GM19238 (cell line): ENCODE measurements around the gene KIFBP.

Experiments used
- DNase-seq: peaks from one replicate; pipeline ENCODE4 v3.0.0; 2011; ENCODE audit warnings: low spot score; ENCODE audit not compliant: insufficient read length

The KIFBP gene

DNA sequence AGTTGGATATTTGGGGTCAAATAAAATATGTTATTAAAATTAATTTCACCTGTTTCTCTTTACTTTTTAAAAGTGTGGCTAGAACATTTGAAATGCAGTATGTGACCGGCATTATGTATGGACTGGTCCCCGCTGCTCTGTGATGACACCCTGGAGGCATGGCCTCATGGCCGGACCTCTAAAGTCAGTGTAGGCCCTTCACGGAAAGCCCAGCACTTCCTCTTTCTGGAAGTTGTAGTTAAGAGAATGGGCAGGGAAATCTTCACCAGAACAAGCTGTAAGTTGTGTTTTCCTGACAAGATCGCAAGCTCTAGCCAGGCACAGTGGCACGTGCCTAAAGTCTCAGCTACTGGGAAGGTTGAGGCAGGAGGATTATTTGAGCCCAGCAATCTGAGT, 61.0 kb downstream of the KIFBP start:
- no peak for DNase-seq

DNA sequence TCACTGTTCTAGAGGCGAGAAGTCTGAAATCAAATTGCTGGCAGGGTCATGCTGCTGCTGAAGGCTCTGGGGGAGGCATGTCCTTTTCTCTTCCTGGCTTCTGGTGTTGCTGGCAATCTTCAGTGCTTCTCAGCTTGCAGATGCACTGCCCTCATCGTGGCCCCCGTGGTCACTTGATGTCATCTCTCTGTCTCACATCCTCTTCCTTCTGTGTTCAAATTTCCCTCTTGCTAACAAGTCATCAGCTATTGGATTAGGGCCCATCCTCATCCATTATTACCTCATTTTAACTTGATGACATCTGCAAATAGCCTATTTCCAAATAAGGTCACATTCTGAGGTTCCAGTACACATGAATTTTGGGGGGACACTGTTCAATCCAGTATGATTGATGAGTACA, 62.7 kb downstream of the KIFBP start:
- DNase-seq: no peak

DNA sequence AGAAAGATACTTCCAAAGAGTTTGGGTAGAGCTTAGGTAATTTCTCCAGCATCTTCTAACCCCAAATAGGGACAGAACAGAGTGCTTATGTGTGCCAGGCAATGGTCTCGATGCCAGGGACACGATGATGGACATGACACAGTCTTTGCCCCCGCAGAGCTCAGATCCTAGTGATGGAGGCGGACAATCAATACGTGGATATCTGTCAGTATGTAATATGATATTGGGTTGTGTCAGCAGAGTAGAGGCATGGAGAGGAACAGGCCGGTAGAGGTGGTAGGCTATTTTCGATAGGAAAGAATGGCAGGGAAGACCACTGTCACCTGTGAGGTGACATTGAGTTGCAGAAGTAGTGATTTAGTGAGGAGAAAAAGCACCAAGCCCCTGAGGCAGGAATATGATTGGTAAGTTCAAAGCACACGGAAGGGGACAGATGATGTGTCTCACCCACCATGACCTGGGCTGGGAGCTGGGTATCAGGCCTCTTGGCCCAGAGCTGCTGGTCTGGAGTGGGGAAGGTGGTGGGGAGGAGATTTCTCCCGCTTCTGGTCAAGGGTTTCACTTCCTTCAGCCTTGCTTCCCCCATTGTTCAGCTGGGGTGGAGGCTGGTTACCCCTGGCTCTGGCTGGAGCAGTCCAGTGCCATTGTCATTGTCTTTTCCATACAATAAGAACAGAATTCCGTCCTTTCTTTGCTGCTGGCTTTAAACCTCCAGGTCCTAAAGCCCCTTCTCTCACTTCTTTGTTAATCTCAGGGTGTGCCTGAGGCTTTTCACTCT, 63.3 kb downstream of the KIFBP start:
- no peak for DNase-seq

DNA sequence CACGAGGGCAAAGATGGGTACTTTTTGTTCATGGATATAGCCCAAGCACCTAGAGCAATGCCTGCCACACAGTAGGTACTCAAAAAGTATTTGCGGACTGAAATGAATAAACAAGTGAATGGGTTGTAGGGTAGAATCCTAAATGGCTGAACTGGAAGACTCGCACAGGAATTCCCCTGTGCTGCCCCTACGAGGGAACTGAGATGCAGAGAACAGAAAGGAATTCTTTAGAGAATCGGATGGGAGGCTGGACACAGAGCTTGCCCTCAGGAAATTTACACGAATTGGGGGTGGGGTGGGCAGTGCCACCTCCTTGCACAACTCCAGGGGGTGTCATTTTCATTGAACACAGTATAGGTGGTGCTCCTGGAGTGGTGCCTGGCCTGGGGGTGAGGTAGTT, 64.1 kb downstream of the KIFBP start:
- no peak for DNase-seq

DNA sequence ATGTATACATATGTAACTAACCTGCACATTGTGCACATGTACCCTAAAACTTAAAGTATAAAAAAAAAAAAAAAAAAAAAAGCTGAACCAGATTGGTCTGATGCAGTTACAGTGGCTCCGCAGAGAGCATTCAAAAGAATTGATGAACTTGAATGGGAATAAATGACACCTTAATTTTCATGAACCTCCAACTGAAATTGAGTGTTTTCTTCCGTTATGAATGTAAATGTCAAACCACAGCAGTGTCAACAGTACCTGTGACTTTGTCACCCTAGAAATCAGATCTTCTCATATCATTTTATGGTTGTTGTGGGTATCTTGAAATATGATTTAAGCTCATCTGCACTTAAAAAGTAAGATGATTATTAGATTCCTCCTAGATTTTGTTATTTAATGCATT, 66.6 kb downstream of the KIFBP start:
- DNase-seq: no peak

DNA sequence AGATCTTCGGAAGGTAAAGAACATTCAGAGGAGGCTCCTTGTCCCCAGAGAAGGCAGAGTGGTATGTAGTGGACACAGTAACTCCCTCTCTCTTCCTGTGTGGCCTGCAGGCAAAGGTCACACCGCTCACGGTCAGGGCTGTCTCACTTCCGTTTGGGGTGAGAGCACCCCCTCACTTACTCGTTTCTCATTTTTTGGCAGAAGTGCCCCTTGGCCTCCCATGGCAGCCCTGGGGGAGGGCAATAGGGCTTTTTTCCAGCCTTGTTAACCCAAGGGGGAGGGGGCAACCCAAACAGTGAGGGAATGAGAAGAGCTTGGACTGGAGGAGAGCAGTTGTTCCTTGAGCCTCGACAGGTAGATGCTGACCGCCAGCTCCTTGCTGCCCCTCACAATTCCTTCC, 67.5 kb downstream of the KIFBP start:
- no peak for DNase-seq

DNA sequence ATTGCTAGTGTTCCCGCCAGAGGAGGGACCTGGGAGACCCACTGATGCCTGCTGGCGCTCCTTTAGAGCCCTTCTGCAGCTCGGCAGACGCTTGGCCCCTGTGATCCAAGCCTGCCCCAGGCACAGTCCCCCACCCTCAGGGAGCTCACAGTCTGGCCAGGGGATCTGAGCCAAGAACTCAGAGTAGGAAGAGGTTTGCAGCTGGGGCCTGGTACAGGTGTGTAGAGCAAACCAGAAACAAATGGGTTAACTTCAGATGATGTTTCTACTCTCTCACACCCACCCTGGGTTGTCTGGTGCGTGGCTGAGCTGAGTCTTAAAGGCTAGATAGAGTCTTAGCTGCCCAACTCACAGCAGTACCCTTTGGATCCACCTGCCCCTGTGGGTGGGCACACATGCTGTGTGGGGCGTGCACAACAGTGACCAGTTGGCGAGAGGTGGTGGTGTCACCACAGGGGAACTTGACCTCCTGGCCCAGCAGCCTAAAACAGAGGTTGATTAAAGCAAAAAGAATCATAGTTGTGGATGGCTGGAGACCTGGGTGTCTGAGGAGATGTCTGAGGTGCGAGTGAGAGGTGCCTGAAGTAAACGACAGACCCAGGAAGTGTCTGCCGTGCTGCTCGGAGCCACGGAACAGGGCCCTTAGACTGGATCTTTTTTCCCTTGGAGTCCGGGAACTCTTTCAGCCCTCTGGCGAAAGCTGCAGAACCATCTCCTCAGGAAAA, 68.1 kb downstream of the KIFBP start:
- DNase-seq: no peak

DNA sequence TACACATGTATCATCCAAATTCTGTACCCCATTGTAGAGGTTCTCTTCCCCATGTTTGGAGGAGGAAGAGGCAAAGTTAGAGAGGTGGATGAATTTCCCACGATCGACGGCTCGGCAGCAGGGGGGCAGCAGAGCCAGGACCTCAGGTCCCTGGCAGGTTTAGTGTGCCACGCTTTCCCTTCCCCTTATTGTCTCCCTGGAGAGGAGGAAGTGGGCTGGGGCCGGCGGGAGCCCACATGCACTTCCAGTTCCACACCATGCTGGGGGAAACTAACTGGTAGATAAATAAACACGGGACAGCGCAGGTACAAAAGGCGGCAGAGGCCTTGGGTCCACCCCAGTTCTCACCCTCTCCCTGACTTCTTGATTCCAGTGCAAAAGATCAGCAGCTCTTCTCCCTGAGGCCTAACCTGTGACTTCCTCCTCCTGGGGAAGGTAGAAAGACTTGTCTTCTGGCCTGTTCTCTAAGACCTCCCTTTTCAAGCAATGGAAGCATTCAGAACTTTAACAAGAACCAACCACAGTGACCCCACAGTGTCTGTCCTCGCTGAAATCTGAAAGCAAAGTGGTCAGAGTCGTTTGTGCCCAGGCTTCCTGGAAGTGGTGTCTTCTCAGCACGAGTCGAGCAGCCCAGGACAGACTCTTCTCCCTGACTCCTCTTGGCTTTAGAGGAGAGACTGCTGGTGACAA, 68.8 kb downstream of the KIFBP start:
- DNase-seq: no peak

DNA sequence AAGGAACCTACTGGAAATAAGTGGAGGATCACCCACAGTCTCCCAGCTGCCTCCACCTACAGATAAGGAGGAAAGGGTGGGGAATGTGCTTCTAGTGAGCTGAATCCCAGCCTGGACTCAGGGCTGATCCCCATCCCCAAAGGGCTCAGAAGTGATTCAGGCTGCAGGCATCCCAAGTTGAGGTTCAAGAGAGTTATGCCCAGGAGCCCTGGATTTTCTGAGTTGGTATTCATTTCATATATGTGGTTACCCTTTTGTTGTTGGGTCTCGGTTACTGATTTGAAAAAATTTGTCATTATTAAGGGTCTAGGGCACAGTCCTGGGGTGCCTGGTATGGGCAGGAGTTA, 69.3 kb downstream of the KIFBP start:
- DNase-seq: no peak

DNA sequence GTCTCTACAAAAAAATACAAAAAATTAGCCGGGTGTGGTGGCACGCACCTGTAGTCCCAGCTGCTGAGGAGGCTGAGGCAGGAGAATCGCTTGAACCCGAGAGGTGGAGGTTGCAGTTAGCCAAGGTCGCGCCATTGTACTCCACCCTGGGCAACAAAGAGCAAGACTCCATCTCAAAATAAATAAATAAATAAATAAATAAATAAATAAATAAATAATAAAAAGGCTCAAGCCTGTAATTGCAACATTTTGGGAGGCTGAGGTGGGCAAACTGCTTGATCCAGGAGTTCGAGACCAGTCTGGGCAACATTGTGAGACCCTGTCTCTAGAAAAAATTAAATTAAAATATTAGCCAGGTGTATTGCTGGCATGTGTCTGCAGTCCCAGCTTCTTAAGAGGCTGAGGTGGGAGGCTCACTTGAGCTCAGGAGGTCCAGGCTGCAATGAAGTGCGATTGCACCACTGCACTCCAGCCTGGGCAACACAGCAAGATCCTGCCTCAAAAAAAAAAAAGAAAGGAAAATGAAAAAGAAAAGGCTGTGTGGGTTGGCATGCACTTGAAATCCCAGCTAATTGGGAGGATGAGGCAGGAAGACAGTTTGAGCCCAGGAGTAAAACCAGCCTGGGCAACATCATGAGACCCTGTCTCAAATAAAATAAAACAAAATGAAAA, 71.7 kb downstream of the KIFBP start:
- DNase-seq: no peak

DNA sequence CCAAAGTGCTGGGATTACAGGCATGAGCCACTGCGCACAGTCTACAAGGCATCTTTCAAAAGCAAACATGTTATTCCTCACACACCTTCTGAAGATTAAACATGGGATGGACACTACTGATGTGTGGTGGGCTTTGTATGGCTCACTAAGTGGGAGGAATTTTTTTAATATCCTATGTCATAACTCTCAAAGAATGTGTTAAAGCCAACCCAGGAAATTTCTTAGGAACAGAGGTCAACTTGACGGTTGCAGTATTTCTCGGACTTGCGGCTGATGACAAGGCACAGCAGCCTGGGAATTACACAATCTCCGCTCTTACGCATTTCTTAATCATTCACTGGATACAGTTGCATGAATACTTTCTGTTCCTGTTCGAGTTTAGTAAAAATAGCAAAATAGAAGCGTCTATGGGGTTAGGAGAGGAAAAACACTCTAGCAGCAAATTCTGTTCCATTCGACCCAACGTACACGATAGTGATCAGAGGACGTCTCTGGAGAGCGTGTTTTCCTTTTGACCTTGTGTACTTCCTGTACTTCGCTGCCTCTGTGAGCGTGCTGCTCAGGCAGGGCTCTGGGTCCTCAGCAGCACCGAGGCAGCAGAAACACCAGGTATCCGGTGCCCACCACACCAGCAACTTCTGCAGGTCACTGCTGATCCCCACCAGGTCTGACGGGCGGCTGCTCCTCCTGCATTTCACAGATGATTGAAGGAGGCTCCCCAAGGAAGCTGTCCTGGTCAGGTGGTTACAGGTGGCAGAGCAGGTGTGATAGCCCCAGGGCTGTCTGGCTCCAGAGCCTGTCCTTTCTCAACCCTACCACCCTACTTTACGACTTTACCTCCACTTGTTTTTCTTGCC, 72.9 kb downstream of the KIFBP start:
- peak; percentile 33 for DNase-seq

DNA sequence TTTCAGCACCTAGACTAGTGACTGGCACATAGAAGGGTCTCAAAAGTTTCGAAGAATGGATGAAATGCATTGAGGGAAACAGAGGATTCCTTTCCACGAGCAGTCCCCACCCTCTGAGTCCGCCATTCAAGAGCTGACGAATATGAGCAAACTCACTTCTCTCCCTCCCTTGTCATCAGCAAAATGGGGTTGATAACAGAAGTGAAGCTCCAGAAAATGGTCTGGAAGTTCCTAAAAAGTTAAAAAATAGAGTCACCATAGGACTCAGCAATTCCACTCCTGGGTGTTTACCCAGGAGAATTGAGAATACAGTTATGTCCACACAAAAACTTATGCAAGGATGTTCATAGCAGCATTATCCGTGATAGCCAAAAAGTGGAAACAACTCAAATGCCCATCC, 74.3 kb downstream of the KIFBP start:
- DNase-seq: no peak

DNA sequence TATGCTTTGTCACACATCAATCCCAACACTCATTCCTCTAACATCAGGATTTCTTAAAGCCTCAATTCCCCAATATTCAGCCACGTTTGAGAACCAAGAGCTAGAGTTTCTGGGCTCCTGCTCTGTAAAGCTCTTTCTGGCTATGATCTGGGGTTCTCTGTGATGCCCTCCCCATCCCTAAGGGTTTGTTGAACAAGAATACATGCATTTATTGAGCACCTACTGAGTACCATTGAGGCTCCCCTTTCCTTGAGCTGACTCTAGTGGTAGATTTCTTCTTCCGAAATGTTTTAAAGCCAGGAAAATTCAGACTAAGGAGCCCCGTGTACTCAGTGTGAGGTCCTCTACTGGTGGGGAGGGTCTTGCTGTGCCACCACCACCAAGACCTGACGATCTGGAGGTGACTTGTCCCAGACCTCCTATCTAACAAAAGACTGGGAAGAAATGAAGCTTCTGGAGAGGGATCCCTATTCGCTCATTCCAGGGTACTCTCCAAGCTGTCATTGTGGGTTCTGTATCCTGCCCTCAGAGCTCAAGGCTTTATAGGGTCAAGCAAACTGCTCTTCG, 76.2 kb downstream of the KIFBP start:
- DNase-seq: no peak

DNA sequence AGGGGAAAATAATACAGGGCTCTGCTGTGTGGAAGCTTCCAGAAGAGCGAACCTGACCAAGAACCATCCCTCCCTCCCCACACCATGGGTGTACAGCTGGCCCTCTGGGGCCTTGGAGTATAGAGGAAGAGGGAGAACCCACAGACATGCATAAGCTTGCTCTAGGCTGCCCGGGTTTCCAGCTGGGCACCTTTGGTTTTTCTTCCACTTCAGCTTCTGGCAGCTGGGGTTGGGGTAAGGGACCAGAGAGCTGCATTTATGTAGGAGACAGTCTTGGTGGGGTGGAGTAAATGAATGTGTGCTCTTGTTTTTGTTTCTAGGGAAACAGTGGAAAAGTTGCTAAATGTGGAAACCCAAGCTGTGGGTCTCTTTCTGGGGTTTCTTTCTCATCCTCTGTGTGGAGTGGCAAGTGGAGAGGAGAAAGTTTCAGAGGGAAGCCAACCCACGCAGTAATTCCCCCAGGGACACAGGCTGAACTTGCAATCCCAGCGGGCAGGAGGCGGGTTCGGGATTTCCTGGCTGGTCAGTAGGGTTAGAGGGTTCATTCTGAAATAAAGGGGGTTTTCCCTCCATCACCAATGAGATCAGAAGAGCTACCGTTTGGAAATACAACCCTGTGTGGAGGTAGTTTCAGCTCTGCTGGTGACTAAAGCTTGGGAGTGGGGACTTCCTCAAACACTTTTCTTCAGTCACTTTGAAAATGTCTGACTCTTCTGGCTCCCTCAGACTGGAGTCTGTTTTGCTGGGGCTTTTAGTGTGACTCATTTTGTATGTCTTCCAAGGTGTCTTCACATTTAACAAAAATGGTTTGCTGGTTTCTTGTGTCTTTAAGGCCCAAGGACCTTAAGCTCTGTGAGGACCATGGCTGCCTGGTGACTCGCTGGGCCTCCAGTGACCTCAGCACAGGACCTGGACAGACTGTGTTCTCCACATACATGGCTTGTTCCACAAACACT, 77.1 kb downstream of the KIFBP start:
- peak; percentile 36 for DNase-seq
